ENCODE data around the gene BCLAF1.
"Not testable (repeated sequence)": the region's sequence is repeated elsewhere in the genome, so short reads cannot be mapped to it uniquely, and the experiment has no call there.

Gene BCLAF1

DNA sequence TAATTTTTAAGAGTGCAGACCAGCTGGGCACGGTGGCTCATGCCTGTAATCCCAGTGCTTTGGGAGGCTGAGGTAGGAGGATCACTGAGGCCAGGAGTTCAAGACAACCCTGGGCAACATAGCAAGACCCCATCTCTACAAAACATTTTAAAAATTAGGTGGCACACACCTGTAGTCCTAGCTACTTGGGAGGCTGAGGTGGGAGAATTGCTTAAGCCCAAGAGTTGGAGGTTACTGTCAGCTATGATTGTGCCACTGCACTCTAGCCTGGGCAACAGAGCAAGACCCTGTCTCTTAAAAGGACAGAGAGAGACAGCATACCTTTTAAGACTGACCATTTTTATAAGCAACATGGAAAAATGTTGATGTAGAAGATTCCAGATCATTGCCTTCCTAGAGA, 18.8 kb upstream of the BCLAF1 start:
- not testable (repeated sequence) for DNase-seq

DNA sequence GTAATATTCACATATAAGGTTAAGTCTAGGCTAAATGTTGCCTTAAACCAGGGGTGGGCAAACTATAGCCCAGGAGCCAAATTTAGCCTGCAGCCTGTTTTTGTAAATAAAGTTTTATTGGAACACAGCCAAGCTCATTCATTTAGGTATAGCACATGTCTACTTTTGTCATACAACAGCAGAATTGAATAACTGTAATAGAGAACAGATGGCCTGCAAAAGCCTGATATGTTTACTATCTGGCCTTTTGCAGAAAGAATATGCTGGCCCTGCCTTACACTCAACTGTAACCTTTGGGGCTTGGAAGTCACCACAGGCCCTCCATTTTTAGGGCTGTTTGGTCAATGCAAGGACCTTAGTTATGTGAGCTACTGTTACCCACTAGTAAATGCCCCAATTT, 17.7 kb upstream of the BCLAF1 start:
- DNase-seq = no peak

DNA sequence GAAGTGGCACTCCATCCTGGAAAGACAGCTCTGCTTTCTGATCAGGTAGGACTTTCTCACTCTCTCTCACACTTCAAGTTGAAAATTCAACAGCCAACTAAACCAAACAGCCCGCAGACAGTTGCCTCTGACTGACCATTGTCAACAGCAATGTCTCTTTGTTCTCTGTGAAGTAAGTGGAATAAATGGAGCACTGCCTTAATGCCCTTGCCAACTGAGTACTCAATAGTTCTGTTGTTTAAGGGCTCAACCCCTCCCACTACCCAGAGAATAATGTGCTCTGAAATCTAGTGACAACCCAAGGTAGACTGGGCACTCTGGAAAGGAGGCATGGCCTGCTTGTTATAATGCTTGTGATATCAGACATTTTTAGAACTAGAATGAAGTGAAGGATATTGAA, 16.8 kb upstream of the BCLAF1 start:
- no peak for DNase-seq

DNA sequence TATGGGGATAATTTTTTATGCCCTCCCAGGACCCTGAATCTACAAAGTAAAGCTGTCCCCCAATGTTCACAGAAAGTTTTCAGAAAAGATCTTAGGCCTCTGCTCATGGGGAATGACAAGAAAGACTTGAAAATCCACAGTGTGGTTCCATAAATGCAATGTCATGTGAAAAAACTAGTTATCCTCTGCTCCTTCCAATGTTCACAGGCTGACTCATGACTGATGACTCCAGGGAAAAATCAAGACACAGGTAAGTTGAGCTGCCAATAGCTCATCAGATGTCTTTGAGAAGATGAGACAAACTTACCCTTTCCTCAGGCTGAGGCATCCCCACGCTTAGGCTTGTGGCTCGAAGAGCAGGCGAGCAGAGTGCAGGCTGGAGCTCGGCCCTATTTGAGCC, 14.8 kb upstream of the BCLAF1 start:
- no peak for DNase-seq

DNA sequence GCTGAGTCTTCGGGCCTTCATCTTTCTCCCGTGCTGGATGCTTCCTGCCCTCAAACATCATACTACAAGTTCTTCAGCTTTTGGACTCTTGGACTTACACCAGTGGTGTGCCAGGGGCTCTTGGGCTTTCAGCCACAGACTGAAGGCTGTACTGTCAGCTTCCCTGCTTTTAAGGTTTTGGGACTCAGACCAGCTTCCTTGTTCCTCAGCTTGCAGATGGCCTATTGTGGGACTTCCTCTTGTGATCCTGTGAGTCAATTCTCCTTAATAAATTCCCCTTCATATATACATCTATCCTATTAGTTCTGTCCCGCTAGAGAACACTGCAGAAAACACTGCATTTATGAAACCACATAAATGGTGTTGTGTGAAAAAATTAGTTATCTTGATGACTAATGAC, 13.9 kb upstream of the BCLAF1 start:
- DNase-seq = no peak

DNA sequence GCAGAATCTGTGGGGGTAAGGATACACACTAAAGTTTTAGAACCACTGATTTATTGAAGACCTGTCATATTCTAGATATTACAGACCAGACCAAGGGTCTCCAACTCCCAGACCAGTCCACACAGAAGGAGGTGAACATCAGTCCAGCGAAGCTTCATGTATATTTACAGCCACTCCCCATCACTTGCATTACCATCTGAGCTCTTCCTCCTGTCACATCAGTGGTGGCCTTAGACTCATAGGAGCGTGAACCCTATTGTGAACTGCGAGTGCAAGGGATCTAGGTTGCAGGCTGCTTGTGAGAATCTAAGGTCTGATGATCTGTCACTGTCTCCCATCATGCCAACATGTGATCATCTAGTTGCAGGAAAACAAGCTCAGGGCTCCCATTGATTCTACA, 5.0 kb upstream of the BCLAF1 start:
- no peak for DNase-seq

DNA sequence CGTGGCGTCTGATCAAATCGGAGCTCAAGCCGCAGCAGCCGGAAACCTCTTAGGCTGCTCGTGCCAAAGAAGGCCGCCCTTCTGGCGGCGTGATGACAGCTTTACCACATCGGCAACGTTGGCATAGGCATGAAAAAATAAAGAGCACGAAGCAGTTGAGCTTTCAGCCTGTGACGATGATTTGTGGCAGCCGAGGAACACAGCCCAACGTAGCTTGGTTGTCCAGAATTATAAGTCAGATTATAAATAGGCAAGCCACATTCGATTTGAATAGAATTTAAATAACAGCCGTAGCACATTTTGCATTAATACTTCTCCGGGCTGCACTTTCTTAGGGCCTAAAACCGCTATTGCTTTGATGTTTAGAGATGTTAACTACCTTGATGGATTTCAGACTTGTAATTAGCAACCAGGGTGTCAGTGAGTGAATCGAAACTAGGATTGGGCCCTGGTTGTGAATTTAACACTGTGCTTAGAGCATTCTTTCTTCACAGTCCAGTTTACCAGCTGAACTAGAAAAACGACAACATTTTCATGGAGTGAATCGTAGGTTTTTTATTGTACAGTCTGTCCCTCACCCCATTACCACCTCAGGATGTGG, 864 bp upstream of the BCLAF1 start:
- DNase-seq = peak; percentile 67 to 94 (median 79)

DNA sequence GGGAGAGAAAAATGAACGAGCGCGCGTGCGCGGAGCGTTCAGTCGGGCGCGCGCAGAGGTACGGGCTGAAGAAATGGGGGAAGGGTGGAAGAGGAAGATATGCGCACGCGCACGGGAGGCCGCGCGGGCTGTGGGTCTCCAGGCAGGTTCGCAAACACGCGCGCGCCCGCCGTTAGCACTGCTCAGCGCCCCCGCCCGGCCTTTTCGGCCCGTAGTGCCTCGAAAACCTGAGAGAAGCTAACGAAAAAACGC, 393 bp downstream of the BCLAF1 start:
- DNase-seq = peak; percentile 88 to 96 (median 92)

DNA sequence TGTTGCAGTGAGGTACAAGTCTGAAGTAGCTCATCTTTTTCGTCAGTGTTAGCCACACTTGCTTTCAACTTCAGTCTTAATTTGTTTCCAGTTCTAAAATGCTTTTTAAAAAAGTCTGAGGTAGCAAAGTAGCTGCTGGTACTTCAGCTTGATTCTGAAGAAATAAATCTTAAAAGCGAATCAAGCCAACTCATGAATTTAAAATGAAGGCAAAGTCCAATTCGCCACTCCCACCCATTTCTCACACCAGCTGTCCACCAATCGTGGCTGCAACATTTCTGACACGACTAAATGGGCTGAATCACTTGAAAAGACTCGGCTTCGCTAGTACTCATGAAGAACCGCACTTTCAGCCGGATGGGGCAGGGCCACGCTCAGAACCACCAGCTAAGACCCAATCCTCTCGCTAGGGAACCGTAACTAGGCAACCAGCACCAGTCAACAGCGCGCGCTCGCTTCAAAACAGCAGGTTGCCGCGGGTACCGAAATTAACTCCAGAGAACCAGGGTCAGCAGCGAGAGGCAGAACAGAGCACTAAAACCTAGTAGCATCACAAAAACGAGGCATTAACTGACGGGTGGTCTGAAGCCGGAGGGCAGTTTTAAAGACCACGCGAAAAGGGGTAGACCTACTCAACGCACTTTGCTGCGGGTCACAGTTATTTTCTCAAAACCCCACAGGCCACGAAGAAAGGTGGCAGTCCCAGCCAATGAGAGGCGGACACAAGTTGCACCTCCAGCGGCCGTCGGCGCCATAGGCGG, 900 bp downstream of the BCLAF1 start:
- DNase-seq = peak; percentile 87 to 94 (median 90)

DNA sequence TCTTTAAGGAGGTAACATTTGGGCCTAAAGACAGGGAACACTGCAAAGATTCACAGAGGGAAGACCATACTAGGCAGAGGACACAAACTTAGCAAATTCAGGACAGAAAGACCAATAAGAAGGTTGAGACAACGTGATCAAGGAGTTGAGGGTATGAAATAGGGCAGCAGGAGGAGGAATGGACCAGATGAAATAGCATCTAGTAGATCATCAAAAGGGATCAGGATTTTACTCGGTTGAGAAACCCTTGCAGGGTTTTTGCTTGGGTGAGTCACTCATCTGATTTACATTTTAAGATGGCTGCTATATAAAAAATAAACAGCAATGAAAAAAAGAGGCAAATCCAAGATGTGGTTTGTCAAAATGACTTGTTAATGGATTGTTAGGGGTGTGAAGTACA, 4.7 kb downstream of the BCLAF1 start:
- DNase-seq = no peak

DNA sequence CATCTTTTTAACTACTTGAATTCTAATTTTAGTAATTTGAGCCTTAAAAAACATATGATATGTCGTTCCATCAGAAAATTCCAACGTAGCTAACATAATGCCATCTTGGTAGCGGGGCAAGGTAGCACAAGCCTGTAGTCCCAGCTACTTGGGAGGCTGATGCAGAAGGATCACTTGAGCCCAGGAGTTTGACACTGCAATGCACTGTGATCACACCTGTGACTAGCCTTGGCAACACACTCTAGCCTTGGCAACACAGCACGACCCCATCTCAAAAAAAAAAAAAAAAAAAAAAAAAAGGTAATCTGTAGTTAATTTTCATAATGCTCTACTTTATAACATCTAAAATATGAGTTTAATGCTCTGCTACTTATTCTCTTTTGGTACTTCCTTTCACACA, 6.7 kb downstream of the BCLAF1 start:
- no peak for DNase-seq

DNA sequence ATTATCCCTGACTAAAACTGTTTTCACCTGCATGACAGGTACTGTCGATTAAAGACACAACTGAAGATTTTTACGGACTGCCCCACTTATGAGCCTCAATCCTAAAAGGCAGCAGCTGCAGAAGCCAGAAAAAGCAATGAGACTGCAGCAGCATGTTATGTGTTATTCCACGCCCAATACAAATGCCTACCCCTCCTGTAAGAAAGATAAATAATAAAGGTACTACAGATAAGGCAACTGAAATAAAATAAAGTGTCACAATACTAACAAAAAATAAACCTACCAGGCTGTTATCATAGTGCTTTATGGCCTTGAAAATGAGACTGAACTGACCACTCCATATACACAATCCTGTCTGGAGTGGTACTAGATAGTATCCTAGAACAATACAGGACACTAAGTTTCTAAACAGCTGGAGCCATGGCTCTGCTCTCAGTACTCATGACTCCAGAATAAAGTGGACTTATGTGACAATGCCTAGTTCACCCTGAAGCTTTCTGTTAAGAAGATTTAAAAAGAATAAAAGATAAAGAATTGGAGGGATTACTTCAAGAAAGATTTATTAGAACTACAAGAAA, 9.5 kb downstream of the BCLAF1 start:
- DNase-seq = no peak

DNA sequence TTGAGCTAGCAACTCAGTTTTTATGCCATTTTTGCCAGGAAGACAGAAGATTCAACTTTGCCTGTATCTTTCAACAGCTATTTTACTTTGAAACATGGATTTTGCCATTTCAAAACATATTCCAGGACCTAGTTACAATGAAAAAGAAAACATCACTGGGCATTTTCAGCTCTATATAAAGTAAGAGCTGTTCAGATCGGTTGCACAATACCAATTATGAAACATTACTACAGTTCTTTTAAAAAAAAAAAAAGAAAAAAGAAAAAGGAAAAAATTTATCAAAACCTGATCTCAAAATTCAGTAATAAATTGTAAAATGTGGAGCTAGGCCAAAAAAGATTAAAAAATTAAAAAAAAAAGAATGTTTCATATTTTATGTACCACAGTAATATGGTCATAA, 15.6 kb downstream of the BCLAF1 start:
- DNase-seq = no peak

DNA sequence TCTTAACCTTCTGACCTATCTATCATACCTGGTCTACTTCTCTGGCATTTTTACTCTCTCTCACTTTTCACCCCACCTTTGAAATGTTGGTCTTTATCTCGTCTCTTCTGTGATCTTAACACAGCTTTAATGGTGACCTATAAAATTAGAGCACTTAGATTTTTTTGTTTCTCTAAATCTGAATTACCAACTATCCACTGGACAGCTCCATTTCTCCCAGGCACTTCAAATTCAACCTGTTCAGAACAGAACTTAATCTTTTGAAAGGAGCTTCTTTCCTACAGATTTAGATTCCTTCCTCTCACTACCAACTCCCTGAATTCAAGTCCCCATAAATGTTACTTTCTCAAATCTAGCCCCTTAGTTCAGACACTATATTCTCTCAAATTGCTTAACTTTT, 24.5 kb downstream of the BCLAF1 start:
- no peak for DNase-seq

DNA sequence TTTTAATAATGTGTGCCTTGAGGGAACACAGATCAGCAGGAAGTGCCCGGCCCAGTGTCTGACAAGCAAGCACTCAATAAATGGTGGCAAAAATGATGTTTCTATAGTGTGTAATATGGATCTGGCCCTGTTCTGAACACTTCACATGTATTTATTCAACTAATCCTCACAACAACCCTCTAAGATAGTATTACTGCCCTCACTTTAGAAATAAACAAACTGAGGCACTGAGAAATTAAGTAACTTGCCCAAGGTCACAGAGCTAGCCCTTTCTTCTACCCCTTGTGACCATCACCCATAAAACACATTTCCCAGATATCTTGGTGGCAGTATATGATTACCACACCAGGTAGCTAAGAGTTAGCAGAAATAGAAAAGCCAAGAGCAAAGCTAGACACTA, 26.7 kb downstream of the BCLAF1 start:
- DNase-seq = no peak

DNA sequence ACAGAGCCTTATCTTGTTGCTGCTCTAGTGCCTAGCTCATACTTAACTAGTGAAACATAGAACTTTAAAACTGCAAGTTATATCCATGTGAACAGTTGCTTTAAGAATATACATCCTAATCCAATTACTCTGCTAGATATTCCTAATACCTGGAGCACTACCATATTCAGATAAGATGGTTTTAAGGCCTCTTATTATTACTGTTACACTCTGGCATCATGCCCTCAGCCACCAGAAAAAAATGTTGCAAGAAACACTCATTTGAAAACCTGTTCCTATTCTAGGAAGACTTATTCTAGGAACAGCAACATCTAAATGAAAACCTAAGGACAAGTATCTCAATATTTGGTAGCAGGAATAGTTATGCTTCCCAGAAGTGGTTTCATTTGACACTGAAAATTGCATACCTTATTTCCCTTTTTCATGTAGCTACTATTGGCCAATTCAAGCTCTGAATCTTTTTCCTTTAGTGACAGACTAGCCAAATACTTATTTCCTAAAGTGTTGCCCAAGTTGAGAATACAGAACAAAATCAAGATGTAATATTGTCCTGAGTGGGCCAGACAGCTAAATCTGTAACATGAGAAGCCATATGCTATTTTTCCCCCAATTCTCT, 34.7 kb downstream of the BCLAF1 start:
- DNase-seq = no peak

DNA sequence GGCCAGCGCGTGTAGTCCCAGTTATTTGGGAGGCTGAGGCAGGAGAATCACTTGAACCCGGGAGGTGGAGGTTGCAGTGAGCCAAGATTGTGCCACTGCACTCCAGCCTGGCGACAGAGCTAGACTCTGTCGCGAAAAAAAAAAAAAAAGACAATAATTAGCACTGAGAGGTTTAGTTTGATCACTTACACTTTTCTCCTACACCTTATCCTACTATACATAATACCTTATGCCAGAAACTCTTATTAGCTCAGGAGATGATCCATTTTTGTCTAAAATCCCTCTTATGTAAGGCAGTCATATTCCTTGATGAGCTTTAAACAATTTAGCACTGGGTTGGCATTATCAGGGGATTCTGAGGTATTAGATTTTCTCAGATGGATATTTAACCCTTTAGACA, 35.9 kb downstream of the BCLAF1 start:
- no peak for DNase-seq

DNA sequence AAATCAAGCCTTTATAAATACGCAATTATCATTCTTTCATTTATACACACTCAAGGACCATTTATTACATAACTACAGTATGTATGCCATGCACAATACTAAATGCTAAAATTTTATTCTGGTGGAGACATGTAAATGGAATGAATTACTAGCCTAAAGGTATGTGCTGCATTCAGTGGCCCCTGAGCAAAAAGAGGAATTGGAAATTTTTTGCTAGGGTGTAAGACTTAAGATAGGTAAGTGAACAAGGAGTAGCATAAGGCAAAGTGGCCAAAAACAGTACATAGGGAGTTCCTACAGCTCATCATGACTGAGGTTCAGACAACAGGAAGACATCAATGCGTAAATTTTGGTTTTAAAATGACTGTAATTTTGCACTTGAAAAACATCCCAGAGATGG, 37.2 kb downstream of the BCLAF1 start:
- DNase-seq = peak in 1 of 5 donors; percentile 10

DNA sequence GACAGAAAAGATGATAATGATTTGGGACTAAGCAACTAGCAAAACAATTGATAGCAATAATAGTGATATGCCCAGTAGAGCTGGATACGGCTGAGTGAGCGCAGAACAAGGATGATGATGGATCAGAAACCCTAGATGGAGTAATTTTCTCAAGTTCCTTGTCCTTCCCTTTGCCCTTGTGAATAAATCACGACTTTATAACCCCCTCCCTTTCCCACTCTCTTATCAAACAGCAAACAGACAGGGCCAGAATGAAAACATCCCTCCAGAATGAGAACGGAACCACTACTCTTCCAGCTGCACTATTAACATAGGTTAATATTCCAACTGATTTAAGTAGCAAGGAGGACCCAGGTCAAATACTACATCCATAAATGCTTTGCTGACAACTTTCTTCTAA, 38.3 kb downstream of the BCLAF1 start:
- DNase-seq = no peak

DNA sequence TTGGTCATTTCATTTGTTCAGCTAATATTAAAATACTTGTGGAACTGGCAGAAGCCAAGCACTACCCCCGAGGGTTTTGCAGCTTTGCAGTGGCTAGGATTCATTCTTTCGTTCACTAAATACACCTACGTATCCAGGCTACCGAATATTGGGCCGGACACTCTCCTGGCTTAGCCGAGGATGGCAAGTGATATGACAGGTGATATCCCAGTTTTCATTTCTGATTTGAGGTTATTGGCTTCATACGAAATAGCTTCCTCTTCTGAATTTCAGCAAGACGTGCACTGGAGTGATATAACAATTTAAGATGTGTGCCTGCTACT, 39.0 kb downstream of the BCLAF1 start:
- DNase-seq = peak in 1 of 5 donors; percentile 8

DNA sequence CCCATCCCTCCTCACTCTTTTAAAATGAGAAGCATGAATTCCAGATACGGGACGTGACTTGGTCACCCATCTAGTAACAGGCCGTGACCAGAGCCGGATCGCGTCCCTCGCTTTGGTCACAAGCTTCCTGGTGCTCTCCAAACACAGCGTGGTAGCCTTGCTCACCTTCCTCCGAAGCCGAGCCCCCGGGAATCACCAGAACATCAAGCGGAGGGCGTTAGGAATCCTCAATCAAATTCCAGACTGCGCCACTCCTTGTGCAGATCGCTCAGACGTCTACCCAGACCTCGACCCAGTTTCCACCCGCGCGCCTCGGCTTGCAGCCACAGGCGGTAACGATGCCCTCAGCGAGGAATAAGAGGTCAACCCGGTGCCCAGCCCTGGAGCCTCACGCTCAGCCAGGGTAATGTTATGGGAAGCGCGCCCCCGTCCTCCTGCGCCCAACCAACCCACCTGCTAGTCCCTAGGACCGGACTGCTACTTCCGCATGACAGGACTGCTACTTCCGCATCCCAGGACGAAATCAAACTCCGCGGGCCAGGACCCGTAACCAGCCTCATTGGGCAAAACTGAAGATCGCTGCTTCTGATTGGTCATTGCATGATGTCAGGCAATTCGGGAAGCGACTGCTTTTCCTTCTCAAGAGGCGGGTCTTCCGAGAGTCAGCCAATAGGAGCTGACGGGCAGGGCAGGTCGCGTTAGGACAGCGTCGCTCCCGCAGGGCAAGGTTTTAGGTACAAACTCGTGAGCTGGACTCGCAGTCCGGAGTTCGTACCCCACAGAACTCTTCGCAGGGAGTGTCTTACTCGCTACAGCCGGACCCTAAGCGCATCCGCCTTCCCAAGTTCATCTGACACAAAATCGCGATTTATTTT, 39.6 kb downstream of the BCLAF1 start, which contains the start of gene MTFR2:
MTFR2 (minus strand) TSS at position 501 of the 875 bp plus-strand sequence. CDS start 1,212 bp downstream, outside the sequence.
- peak; percentile 85 to 98 (median 92) for DNase-seq

DNA sequence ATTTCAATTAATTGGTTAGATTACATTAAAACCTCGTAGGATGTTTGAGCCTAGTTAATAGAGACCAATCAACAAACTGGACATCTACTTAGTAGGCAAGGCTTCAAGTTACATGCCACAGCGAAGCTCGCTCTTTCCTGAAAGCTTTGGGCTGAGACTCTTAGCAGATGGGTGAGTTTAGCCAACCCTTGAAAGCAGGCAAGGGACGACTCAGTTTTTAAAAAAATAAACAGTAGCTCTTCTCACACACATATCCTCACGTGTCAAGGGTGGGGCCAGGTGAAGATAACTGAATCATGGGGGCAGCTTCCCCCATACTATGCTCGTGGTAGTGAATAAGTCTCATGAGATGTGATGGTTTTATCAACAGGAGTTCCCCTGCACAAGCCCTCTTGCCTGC, 40.3 kb downstream of the BCLAF1 start:
- no peak for DNase-seq

DNA sequence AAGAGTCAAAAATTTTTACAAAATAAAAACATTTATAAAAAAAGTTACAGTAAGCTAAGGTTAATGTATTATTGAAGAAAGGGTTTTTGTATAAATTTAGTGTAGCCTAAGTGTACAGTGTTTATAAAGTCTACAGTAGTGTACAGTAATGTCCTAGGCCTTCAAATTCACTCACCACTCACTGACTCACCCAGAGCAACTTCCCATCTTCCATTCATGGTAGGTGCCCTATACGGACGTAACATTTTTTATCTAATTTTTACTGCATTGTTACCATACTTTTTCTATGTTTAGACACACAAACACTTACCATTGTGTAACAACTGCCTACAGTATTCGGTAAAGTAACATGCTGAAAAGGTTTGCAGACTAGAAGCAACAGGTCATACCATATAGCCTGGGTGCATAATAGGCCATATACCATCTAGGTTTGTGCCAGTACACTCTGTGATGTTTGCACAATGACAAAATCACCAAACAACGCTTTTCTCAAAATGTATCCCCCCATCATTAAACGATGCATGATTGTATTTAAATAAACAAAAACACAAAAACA, 45.5 kb downstream of the BCLAF1 start:
- DNase-seq = no peak

Data from T-helper 1 cell (primary cell).